Choroid plexus epithelial cell (primary cell): Measurements from ENCODE around the gene KIF7.
A peak's percentile ranks its signal among the peaks of the same experiment; 100 is the strongest.

Experiments
- DNase-seq: peaks from one replicate; pipeline ENCODE4 v3.0.0-alpha.2; 2010; ENCODE audit warnings: low read depth
- H3K4me3 ChIP-seq: 2 replicates; pipeline ENCODE4 v1.5.1; 2011; ENCODE audit warnings: low read depth, mild to moderate bottlenecking, control low read depth, low read length, moderate library complexity
- TF ChIP-seq, protein P1 (sequence below): conservative IDR thresholded peaks from 2 replicates; pipeline ENCODE4 v1.5.1; 2011; ENCODE audit warnings: low read depth, mild to moderate bottlenecking, control low read depth, inconsistent platforms, low read length, moderate library complexity

KIF7 gene

DNA sequence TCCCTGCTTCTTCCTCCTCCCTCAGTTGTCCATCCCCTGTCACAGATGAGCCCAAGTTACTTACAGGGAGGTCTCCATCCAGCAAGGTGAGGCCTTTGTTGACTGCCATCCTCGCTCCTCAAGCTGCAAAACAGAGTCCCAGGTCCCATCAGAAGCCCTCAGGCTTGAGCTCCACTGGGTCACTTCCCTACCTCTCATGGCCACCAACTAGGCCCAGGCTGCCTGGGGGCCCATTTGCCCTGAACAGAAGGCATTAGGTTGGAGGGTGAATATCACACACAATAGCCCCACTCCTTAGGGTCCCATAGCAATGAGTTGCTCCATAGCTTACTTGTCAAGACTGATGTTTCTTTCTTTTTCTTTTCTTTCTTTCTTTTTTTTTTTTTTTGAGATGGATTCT lies 22.1 kb upstream of the KIF7 start:
- DNase-seq: no peak
- H3K4me3 ChIP-seq: no peak overlapping the region
- TF ChIP-seq, protein P1, sequence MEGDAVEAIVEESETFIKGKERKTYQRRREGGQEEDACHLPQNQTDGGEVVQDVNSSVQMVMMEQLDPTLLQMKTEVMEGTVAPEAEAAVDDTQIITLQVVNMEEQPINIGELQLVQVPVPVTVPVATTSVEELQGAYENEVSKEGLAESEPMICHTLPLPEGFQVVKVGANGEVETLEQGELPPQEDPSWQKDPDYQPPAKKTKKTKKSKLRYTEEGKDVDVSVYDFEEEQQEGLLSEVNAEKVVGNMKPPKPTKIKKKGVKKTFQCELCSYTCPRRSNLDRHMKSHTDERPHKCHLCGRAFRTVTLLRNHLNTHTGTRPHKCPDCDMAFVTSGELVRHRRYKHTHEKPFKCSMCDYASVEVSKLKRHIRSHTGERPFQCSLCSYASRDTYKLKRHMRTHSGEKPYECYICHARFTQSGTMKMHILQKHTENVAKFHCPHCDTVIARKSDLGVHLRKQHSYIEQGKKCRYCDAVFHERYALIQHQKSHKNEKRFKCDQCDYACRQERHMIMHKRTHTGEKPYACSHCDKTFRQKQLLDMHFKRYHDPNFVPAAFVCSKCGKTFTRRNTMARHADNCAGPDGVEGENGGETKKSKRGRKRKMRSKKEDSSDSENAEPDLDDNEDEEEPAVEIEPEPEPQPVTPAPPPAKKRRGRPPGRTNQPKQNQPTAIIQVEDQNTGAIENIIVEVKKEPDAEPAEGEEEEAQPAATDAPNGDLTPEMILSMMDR: no peak

DNA sequence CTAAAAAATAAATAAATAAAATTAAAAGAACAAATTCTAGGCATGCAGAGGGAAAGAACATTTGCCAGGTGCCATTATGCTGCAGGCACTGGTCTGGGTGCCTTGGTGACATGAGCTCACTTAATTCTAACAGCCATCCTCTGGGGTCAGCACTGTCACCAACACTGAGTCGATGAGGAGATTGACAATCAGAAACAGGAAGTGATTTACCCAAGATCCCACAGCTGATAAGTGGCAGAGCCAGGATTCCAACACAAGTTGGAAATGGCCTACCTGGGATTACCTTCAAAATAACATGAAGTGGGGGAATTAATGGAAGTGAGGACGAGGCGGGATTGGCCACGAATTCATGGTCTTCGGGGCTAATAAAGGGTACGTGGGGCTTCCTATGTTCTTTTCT lies 20.3 kb upstream of the KIF7 start:
- TF ChIP-seq, protein P1: no peak
- no peak overlapping the region for H3K4me3 ChIP-seq
- DNase-seq: no peak

DNA sequence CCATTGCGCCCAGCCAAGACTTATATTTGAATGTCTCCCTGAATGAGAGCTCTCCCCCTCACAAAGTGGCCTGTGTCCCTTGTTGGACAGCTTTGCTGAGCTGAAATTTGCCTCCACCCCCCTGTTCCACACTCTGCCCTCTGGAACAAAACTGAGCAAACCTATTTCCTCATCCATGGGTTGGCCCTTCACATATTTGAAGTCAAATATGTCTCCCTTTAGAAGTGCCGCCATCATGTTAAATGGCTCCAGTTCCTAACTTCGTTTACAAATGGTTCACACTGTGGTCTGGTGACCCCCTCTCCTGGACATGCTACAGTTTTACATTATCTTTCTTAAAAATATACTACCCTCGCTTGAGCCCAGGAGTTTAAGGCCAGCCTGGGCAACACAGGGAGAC lies 19.3 kb upstream of the KIF7 start:
- H3K4me3 ChIP-seq: no peak overlapping the region
- TF ChIP-seq, protein P1: peak; percentile 7

DNA sequence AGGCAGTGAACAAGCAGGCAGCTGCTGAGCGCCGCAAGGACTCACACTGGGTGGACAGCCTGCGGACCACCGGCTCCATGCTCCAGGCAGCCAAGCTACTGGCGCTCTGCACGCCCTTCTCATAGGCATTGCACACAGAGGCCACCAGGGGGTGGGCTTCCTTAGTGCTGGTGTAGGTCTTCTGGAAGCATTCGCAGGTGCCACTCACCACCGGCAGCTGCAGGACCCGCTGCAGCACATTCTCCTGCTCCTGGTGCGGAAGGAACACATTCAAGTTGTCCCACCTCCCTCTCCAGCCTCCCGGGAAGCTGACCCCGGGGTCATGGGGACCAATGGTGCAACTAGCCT lies 17.9 kb upstream of the KIF7 start:
- TF ChIP-seq, protein P1: peak; percentile 66
- no peak overlapping the region for H3K4me3 ChIP-seq
- DNase-seq: peak; percentile 52

More for the DNA sequence above, 19.3 kb upstream of the KIF7 start:
- DNase-seq: peak; percentile 12

DNA sequence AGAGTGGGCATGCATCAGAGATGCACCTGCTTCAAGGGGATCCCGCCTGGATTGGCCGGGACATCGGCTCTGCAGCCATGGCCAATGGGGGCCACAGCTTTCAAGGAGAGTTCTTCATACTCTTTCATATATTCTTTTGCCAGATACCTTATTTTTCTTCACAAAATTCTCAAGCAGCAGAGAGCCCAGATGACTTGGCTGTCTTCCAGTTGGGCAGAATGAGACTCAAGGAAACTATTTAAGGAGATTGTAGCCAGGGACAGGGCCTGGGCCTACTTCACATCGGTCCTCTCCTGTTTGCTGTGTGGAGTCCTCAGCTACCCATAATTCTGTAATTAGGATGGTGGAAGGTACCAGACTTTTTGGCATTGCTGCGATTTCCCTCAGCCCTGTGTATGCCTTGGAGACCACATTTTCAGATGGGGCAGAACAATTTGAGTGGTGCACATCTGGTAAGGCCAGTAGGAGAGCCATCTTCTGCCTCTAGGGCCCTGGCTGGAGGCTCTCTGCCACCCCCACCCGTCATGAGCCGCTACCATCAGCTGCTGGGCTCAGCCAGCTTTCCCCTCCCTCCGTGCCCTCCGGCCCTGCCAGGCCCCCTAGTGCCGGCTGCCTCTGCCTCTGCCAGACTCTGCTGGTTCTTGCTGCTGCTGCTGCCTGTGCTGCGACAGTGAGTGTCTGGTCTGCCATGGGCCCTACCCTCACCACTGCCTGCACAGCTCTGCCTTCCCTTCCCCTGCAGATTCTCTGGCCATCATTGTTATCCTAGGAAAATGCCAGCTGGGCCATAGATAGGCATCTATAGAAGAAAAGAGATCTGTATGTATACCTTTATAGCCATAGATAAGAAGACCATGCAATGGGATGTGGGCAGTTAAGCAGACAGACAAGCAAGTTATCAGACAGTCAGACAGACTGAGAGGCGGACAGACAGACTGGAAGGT lies 17.2 kb upstream of the KIF7 start:
- DNase-seq: peak; percentile 61
- H3K4me3 ChIP-seq: no peak overlapping the region
- TF ChIP-seq, protein P1: peak; percentile 6

DNA sequence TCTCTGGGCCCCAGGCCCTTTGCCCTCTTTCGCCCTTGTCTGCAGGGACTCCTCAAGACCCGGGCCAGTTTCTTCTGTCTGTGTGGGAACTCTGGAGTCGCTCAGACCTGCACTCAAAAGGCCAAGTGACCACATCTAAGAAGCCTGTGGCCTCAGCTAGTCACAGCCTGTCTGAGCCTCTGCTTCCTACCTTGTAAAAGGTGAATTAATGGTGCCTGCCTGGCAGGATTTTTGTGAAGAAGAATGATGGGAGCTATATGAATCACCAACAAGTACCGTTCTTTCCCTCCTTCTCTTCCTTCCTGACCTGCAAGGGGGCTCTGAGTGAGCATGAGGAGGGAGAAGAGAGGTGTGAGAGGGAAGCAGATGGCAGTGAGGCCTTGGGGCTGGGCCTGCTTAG lies 16.4 kb upstream of the KIF7 start:
- no peak overlapping the region for H3K4me3 ChIP-seq
- no peak for DNase-seq
- TF ChIP-seq, protein P1: no peak
